Loucy (cell line): ENCODE measurements around the gene RHOG.

Source experiments
- H2AFZ ChIP-seq: fragments of 200-600 bp; sonication (generic); 2 replicates; pipeline ENCODE4 v1.6.0; 2016; ENCODE audit warnings: antibody characterized with exemption, mild to moderate bottlenecking, low read length, moderate library complexity
- H3F3A ChIP-seq: fragments of 200-600 bp; 2 replicates; pipeline ENCODE4 v1.6.0; 2016; ENCODE audit warnings: antibody characterized with exemption, low read depth, mild to moderate bottlenecking
- H3K27me3 ChIP-seq: fragments of 200-600 bp; sonication (generic); 2 replicates; pipeline ENCODE4 v1.6.1; 2014; ENCODE audit warnings: low read length, mild to moderate bottlenecking; ENCODE audit not compliant: insufficient read depth, poor library complexity, severe bottlenecking
- H3K36me3 ChIP-seq: fragments of 200-600 bp; sonication (generic); 2 replicates; pipeline ENCODE4 v1.6.1; 2016; ENCODE audit warnings: low read length; ENCODE audit not compliant: insufficient read depth
- H3K4me1 ChIP-seq: fragments of 200-600 bp; sonication (generic); 2 replicates; pipeline ENCODE4 v1.5.1; 2014; ENCODE audit warnings: low read length, mild to moderate bottlenecking; ENCODE audit not compliant: insufficient read depth, poor library complexity, severe bottlenecking
- H3K4me2 ChIP-seq: fragments of 200-600 bp; sonication (generic); 2 replicates; pipeline ENCODE4 v1.6.0; 2014; ENCODE audit warnings: antibody characterized with exemption, low read length, low read depth, mild to moderate bottlenecking; ENCODE audit not compliant: poor library complexity, severe bottlenecking
- H3K4me3 ChIP-seq: fragments of 200-600 bp; sonication (generic); 2 replicates; pipeline ENCODE4 v1.5.1; 2014; ENCODE audit warnings: low read length, mild to moderate bottlenecking, mixed read lengths; ENCODE audit not compliant: poor library complexity, severe bottlenecking
- H3K79me2 ChIP-seq: fragments of 200-600 bp; sonication (generic); 2 replicates; pipeline ENCODE4 v1.6.1; 2014; ENCODE audit warnings: low read length; ENCODE audit not compliant: insufficient read depth
- H3K9ac ChIP-seq: fragments of 200-600 bp; sonication (generic); 2 replicates; pipeline ENCODE4 v1.6.0; 2014; ENCODE audit warnings: mild to moderate bottlenecking, low read depth, low read length, moderate library complexity; ENCODE audit not compliant: poor library complexity, severe bottlenecking
- H3K9me2 ChIP-seq: fragments of 200-600 bp; sonication (generic); replicated peaks from 2 replicates; pipeline ENCODE4 v1.6.1; 2016; ENCODE audit warnings: low read depth, low read length, mixed read lengths
- H3K9me3 ChIP-seq: fragments of 200-600 bp; sonication (generic); 2 replicates; pipeline ENCODE4 v1.6.1; 2014; ENCODE audit warnings: mild to moderate bottlenecking, antibody characterized with exemption, low read length, low read depth; ENCODE audit not compliant: insufficient read depth
- H4K20me1 ChIP-seq: fragments of 200-600 bp; sonication (generic); 2 replicates; pipeline ENCODE4 v1.6.0; 2014; ENCODE audit warnings: antibody characterized with exemption, low read length, mild to moderate bottlenecking; ENCODE audit not compliant: insufficient read depth, poor library complexity, severe bottlenecking
- CTCF ChIP-seq: fragments of 200-600 bp; sonication (generic); conservative IDR thresholded peaks from 2 replicates; pipeline ENCODE4 v1.5.1; 2014; ENCODE audit warnings: mild to moderate bottlenecking, antibody characterized with exemption, low read length
- EZH2phosphoT487 ChIP-seq: fragments of 200-600 bp; IDR thresholded peaks from 2 replicates; pipeline ENCODE4 v1.6.1; 2018; ENCODE audit warnings: antibody characterized with exemption, mild to moderate bottlenecking, moderate library complexity, borderline replicate concordance

Gene RHOG

DNA sequence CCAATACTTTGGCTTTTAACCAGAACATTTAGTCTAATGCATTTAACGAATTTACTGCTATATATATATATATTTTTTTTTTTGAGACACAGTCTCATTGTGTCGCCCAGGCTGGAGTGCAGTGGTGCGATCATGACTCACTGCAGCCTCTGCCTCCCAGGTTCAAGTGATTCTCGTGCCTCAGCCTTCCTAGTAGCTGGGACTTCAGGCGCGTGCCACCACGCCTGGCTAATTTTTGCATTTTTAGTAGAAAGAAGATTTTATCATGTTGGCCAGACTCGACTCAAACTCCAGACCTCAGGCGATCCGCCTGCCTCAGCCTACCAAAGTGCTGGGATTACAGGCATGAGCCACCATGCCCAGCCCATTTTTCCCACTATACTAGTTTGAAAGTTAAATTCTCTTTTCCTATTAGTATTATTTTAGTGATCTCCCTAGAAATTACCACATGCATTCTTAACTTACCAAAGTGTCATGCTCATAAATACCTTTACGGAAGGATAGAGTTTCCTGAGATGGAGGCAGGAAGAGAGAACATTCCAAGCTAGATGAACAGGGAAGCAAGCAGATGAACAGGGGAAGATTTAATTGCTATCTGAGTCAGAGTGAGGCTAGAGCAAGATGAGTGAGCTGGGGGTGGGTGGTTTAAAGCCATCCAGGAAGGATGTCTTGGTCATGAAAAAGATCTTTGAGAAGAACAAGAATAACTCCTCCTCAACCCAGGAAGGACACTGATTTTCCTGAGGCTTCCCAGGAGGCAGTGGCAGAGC is 36.8 kb downstream of the RHOG start:
- no peak overlapping the region for H2AFZ ChIP-seq
- no peaks in the 10 kb centered on the region for H4K20me1 ChIP-seq
- no peaks in the 10 kb centered on the region for H3K36me3 ChIP-seq
- no peak overlapping the region for H3K9ac ChIP-seq
- H3K9me2 ChIP-seq = no peaks in the 10 kb centered on the region
- H3K4me2 ChIP-seq = no peak overlapping the region
- H3F3A ChIP-seq = 0 out of 2 replicates have a peak, but pooled peaks cover 3% of the 10 kb centered on the region
- H3K79me2 ChIP-seq = peaks cover 6% of the 10 kb centered on the region
- peaks cover 7% of the 10 kb centered on the region for H3K4me1 ChIP-seq
- no peak overlapping the region for H3K4me3 ChIP-seq
- H3K9me3 ChIP-seq = no peaks in the 10 kb centered on the region
- TF ChIP-seq EZH2phosphoT487 (no peak), CTCF (no peak)
- H3K27me3 ChIP-seq = no peaks in the 10 kb centered on the region

DNA sequence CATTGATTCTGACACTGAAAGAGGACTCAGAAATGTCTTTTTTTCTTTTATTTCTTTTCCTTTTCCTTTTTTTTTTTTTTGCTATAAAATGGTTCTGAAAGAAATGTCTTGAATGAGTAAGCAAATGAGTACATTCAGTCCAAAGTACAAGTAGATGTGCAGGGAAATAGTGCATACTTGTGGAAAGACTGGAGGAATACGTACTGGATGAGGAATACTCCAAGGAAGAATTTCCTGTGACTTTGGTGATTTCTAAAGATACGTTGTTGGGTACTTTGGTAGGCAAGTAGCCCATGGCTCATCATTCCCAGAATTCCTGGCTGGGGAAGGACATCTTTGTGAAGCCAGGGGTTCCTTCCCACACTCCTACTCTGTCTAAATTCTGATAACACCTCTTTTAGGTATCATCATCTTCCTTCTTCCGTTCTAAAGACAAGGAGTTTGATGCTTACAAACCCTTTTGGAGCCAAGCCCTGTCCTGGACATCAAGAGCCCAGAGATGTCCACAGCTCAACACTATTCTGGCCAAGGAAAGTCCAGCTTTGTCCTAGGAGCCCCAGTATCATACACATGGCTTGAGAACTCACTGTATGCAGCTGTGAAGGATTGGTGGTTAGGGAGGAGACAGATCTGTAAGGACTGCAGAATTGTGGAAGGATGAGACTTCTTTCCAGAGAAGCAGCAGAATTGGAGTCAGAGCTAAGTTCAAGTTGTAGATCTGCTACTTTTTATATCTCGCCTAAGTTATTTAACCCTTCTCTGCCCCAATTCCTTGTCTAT is 38.6 kb downstream of the RHOG start:
- Histone ChIP-seq H3K27me3 (no peaks in the 10 kb centered on the region), H3K4me1 (peaks cover 10% of the 10 kb centered on the region), H3F3A (0 out of 2 replicates have a peak, but pooled peaks cover 3% of the 10 kb centered on the region), H3K36me3 (no peaks in the 10 kb centered on the region), H4K20me1 (peaks cover under 1% of the 10 kb centered on the region), H3K4me2 (no peak overlapping the region), H3K9me2 (no peaks in the 10 kb centered on the region), H2AFZ (no peak overlapping the region), H3K4me3 (no peak overlapping the region), H3K79me2 (peaks cover 17% of the 10 kb centered on the region), H3K9ac (no peak overlapping the region), H3K9me3 (no peaks in the 10 kb centered on the region)
- TF ChIP-seq CTCF = no peak
- no peak for TF ChIP-seq EZH2phosphoT487

- TF ChIP-seq EZH2phosphoT487 = no peak
- no peak for TF ChIP-seq CTCF
- Histone ChIP-seq H3K27me3 (peaks cover 6% of the 10 kb centered on the region), H3K4me1 (peaks cover 32% of the 10 kb centered on the region), H2AFZ (no peak overlapping the region), H3K36me3 (no peaks in the 10 kb centered on the region), H3K9me3 (no peaks in the 10 kb centered on the region), H4K20me1 (peaks cover 24% of the 10 kb centered on the region), H3K9ac (no peak overlapping the region), H3K4me2 (no peak overlapping the region), H3F3A (0 out of 2 replicates have a peak, but pooled peaks cover 3% of the 10 kb centered on the region), H3K9me2 (no peaks in the 10 kb centered on the region), H3K4me3 (no peak overlapping the region), H3K79me2 (peaks cover 41% of the 10 kb centered on the region)
These were observed 40.9 kb downstream of the RHOG start for GRCh38 chr11:3799873-3800272.
